Tibial nerve (tissue), 4 donors: ENCODE data around the gene RPS25. TPM values are rescaled to one million over a fixed set of nuclear protein-coding genes. Genes with fewer than 3 reads are reported as not detected.
A peak's percentile ranks its signal among the peaks of the same experiment; 100 is the strongest.

Source experiments
- DNase-seq, 2 donors: peaks; one replicate each; pipeline ENCODE4 v3.0.0-alpha.2; 2019; ENCODE audit warnings: low spot score in 2 of 2
- H3K27ac ChIP-seq, 4 donors: fragments of 200-600 bp; sonication (generic) in 3 of 4; one replicate each; pipeline ENCODE4 v1.5.1; 2017 to 2019; ENCODE audit warnings: mild to moderate bottlenecking in 1 of 4
- H3K27me3 ChIP-seq, 2 donors: fragments of 200-600 bp; sonication (generic) in 1 of 2; one replicate each; pipeline versions ENCODE4 v1.5.1 to v1.6.0; 2017 to 2019
- H3K36me3 ChIP-seq, 3 donors: fragments of 200-600 bp; sonication (generic); one replicate each; pipeline ENCODE4 v1.5.1; 2018 to 2019
- H3K4me1 ChIP-seq, 4 donors: fragments of 200-600 bp; sonication (generic) in 3 of 4; one replicate each; pipeline ENCODE4 v1.5.1; 2017 to 2019
- H3K4me3 ChIP-seq, 4 donors: fragments of 200-600 bp; sonication (generic) in 3 of 4; one replicate each; pipeline ENCODE4 v1.5.1; 2017 to 2019; ENCODE audit warnings: mild to moderate bottlenecking in 1 of 4, moderate library complexity in 1 of 4
- H3K9me3 ChIP-seq, 4 donors: fragments of 200-600 bp; sonication (generic) in 3 of 4; one replicate each; pipeline ENCODE4 v1.5.1; 2017 to 2019
- EP300 ChIP-seq, 2 donors: sonication (generic); formaldehyde crosslinking; IDR thresholded peaks; one replicate each; pipeline ENCODE4 v1.6.1; 2017; ENCODE audit warnings: antibody characterized with exemption in 2 of 2, mild to moderate bottlenecking in 1 of 2
- POLR2A ChIP-seq, 2 donors: fragments of 450-650 bp; IDR thresholded peaks; one replicate each; pipeline ENCODE4 v1.6.1; 2017; ENCODE audit warnings: antibody characterized with exemption in 2 of 2, mild to moderate bottlenecking in 2 of 2, moderate library complexity in 2 of 2
- whole genome bisulfite sequencing, 2 donors: methylation state at CpG; one replicate each; pipeline ENCODE4 v1.1.5; 2018; 5-methylcytosine and 5-hydroxymethylcytosine counted together
- total RNA-seq, 4 donors: library from RNA; depleted of rRNA; stranded (reverse); fragments of >200 nt; gene quantifications; one replicate each; pipeline ENCODE4 v1.1.0, GENCODE V29; 2016
- TF ChIP-seq, protein P1 (sequence below), 5 experiments: fragments of 200-600 bp in 3 of 5; fragments of 450-650 bp in 2 of 5; sonication (generic) in 3 of 5; IDR thresholded peaks; one replicate each; pipeline ENCODE4 v1.5.1; 2016 to 2019; ENCODE audit warnings: antibody characterized with exemption in 5 of 5, mild to moderate bottlenecking in 3 of 5, moderate library complexity in 2 of 5

The RPS25 gene
- total RNA-seq: 1,000 to 10,000 TPM; 1,034 to 1,871 (median 1,524) TPM

GRCh38 chr11:119018074-119018938, at the start of gene RPS25, which contains the start of gene TRAPPC4:
Gene RPS25, minus strand, starts transcription at chr11:119018343. Its CDS starts 59 bp downstream, at chr11:119018284.
Gene TRAPPC4, plus strand, starts transcription at chr11:119018766. Its CDS starts 30 bp downstream, at chr11:119018796.
- DNase-seq: peak; percentile 90 to 92
- WGBS, 2 donors: 0% methylated on average over 58 to 62 of the region's 63 CpGs
- Histone ChIP-seq H3K27ac (peak within 1 kb of the TSS; percentile 85 to 97 (median 94)), H3K9me3 (no peaks in the 10 kb centered on the region), H3K4me1 (peaks cover 0 to 54% (median 29%) of the 10 kb centered on the region in 4 donors), H3K36me3 (peaks cover 5 to 61% (median 38%) of the 10 kb centered on the region in 3 donors), H3K4me3 (peak within 1 kb of the TSS; percentile 76 to 100 (median 94)), H3K27me3 (no peaks in the 10 kb centered on the region)
- TF ChIP-seq POLR2A (IDR thresholded peaks at IDR 0.05) (peak; percentile 31 to 64), EP300 (IDR thresholded peaks at IDR 0.05) (peak; percentile 79 to 95)
- TF ChIP-seq, protein P1, sequence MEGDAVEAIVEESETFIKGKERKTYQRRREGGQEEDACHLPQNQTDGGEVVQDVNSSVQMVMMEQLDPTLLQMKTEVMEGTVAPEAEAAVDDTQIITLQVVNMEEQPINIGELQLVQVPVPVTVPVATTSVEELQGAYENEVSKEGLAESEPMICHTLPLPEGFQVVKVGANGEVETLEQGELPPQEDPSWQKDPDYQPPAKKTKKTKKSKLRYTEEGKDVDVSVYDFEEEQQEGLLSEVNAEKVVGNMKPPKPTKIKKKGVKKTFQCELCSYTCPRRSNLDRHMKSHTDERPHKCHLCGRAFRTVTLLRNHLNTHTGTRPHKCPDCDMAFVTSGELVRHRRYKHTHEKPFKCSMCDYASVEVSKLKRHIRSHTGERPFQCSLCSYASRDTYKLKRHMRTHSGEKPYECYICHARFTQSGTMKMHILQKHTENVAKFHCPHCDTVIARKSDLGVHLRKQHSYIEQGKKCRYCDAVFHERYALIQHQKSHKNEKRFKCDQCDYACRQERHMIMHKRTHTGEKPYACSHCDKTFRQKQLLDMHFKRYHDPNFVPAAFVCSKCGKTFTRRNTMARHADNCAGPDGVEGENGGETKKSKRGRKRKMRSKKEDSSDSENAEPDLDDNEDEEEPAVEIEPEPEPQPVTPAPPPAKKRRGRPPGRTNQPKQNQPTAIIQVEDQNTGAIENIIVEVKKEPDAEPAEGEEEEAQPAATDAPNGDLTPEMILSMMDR (IDR thresholded peaks at IDR 0.05): peak in 2 of 5 experiments; percentile 20 to 49

GRCh38 chr11:119067371-119068222, 49.5 kb upstream of the RPS25 start, which contains the start of gene VPS11:
Gene VPS11, plus strand, starts transcription at chr11:119067818. Its CDS starts 6 bp downstream, at chr11:119067824.
- Histone ChIP-seq H3K4me1 (peaks cover 0 to 55% (median 12%) of the 10 kb centered on the region in 4 donors), H3K27me3 (no peaks in the 10 kb centered on the region), H3K36me3 (peaks cover 0 to 34% (median 10%) of the 10 kb centered on the region in 3 donors), H3K4me3 (peak within 1 kb of the TSS; percentile 65 to 76 (median 70)), H3K27ac (peak within 1 kb of the TSS; percentile 57 to 93 (median 85)), H3K9me3 (no peaks in the 10 kb centered on the region)
- TF ChIP-seq EP300 (IDR thresholded peaks at IDR 0.05): peak; percentile 93 to 95
- TF ChIP-seq, protein P1 (IDR thresholded peaks at IDR 0.05): peak in 1 of 5 experiments; percentile 45
- peak; percentile 47 to 63 for TF ChIP-seq POLR2A (IDR thresholded peaks at IDR 0.05)
- WGBS, 2 donors: 0 to 1% methylated on average over 48 of the region's 49 CpGs
- DNase-seq: peak; percentile 92 to 93

GRCh38 chr11:119065369-119065768, 47.2 kb upstream of the RPS25 start:
- DNase-seq: no peak
- H3K27me3 ChIP-seq: no peaks in the 10 kb centered on the region
- no peak overlapping the region for H3K27ac ChIP-seq
- no peak overlapping the region for H3K4me3 ChIP-seq
- H3K4me1 ChIP-seq: peaks cover 0 to 57% (median 12%) of the 10 kb centered on the region in 4 donors
- 39 to 44% methylated on average over 4 of the region's 4 CpGs for WGBS, 2 donors
- H3K36me3 ChIP-seq: peaks cover 0 to 12% (median 0%) of the 10 kb centered on the region in 3 donors
- TF ChIP-seq, protein P1 (IDR thresholded peaks at IDR 0.05): peak in 2 of 5 experiments; percentile 13 to 15
- TF ChIP-seq POLR2A (IDR thresholded peaks at IDR 0.05): no peak
- no peaks in the 10 kb centered on the region for H3K9me3 ChIP-seq

DNA sequence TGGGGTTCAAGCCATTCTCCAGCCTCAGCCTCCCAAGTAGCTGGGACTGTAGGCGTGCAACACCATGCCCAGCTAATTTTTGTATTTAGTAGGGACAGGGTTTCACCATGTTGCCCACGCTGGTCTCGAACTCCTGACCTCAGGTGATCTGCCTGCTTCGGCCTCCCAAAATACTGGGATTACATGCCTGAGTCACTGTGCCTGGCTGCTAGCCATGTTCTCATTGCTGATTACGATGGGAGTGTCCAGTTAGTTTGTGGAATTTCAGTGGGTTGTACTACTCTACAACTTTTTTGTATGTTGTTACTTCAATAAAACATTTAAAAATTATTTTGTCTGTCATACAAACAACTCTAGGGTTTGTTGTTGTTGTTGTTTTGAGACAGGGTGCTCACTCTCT, 44.6 kb upstream of the RPS25 start:
- Histone ChIP-seq H3K4me3 (no peak overlapping the region), H3K27ac (peak overlapping the region in 2 of 4 donors; percentile 38 to 40), H3K27me3 (no peaks in the 10 kb centered on the region), H3K9me3 (no peaks in the 10 kb centered on the region), H3K36me3 (no peaks in the 10 kb centered on the region), H3K4me1 (peaks cover 0 to 40% (median 10%) of the 10 kb centered on the region in 4 donors)
- WGBS, 2 donors: 57 to 59% methylated on average over 5 of the region's 5 CpGs
- no peak for TF ChIP-seq POLR2A (IDR thresholded peaks at IDR 0.05)
- TF ChIP-seq EP300 (IDR thresholded peaks at IDR 0.05): no peak
- TF ChIP-seq, protein P1 (IDR thresholded peaks at IDR 0.05): no peak
- DNase-seq: no peak
